Testis (tissue), 3 donors: ENCODE measurements around the gene HS3ST5. TPM values are rescaled to one million over a fixed set of nuclear protein-coding genes. Genes with fewer than 3 reads are reported as not detected.

Experiments used
- DNase-seq: peaks from one replicate; pipeline ENCODE4 v3.0.0-alpha.2; 2019
- H3K27ac ChIP-seq, 2 donors: fragments of 200-600 bp; sonication (generic); one replicate each; pipeline ENCODE4 v1.5.1; 2019
- H3K27me3 ChIP-seq: fragments of 200-600 bp; sonication (generic); one replicate; pipeline ENCODE4 v1.5.1; 2019
- H3K36me3 ChIP-seq: fragments of 200-600 bp; sonication (generic); one replicate; pipeline ENCODE4 v1.5.1; 2017; ENCODE audit warnings: low read depth; ENCODE audit errors: missing control alignments
- H3K4me1 ChIP-seq: fragments of 200-600 bp; sonication (generic); one replicate; pipeline ENCODE4 v1.5.1; 2019
- H3K4me3 ChIP-seq, 2 donors: fragments of 200-600 bp; sonication (generic); one replicate each; pipeline ENCODE4 v1.5.1; 2017 to 2019
- H3K9me3 ChIP-seq: fragments of 200-600 bp; sonication (generic); one replicate; pipeline ENCODE4 v1.5.1; 2017
- CTCF ChIP-seq, 3 experiments: fragments of 450-650 bp in 2 of 3; fragments of 200-600 bp in 1 of 3; sonication (generic) in 1 of 3; IDR thresholded peaks; one replicate each; pipeline ENCODE4 v1.5.1; 2016 to 2019; ENCODE audit warnings: antibody characterized with exemption in 3 of 3, mild to moderate bottlenecking in 2 of 3, moderate library complexity in 1 of 3
- POLR2A ChIP-seq: fragments of 450-650 bp; IDR thresholded peaks from one replicate; pipeline ENCODE4 v1.6.1; 2017; ENCODE audit warnings: antibody characterized with exemption, mild to moderate bottlenecking, moderate library complexity
- WGBS, 2 donors: methylation state at CpG; one replicate each; pipeline ENCODE4 v1.1.5; 2018; 5-methylcytosine and 5-hydroxymethylcytosine counted together
- intact Hi-C: fragments of 100-400 bp; cut with DNase I; formaldehyde crosslinking; loops from one replicate; pipeline ENCODE4 v1.15.1; 2023; ENCODE audit warnings: low total_unique reads
- polyA plus RNA-seq: library from polyadenylated mRNA; stranded (reverse); fragments of 350-450 nt; fragmentation: Illumina TruSeq; extraction: RNeasy Lipid Tissue Mini Kit (QIAGEN cat#74804); gene quantifications from one replicate; pipeline ENCODE4 v1.2.3, GENCODE V29; 2014; ENCODE audit warnings: low read depth, low replicate concordance; ENCODE audit not compliant: insufficient read depth
- total RNA-seq, 2 donors: library from RNA; depleted of rRNA; stranded (reverse); fragments of >200 nt; gene quantifications; one replicate each; pipeline ENCODE4 v1.2.3, GENCODE V29; 2016

The HS3ST5 gene
- total and polyA plus RNA-seq, 3 donors from 2014 or later: 0.12 to 0.20 (median 0.16) TPM

DNA sequence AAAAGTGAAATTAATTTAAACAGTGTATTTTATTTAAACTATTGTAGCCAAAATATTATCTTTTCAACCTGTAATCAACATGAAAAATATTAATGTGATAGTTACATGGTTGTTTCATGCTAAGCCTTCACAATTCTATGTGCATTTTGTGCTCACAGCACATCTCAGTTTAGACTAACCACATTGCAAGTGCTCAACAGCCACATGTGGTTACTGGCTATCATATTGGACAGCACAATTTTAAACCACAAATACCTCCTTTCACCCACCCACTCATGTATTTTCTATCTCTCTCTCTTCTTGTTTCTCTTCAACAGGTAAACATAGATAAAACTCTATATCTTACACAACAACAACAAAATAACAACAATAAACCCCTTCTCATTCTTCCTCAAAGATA lies 12.5 kb upstream of the HS3ST5 start:
- Histone ChIP-seq H3K36me3 (no peaks in the 10 kb centered on the region), H3K4me1 (no peaks in the 10 kb centered on the region), H3K27me3 (no peaks in the 10 kb centered on the region), H3K27ac (no peak overlapping the region), H3K9me3 (no peaks in the 10 kb centered on the region), H3K4me3 (no peak overlapping the region)
- intact Hi-C loops: no loop called here
- TF ChIP-seq POLR2A: no peak
- no peak for TF ChIP-seq CTCF (IDR thresholded peaks at IDR 0.05)
- no peak for DNase-seq

GRCh38 chr6:114354482-114354881 lies 11.7 kb upstream of the HS3ST5 start:
- DNase-seq: no peak
- TF ChIP-seq CTCF (IDR thresholded peaks at IDR 0.05) (no peak), POLR2A (no peak)
- Histone ChIP-seq H3K4me3 (no peak overlapping the region), H3K36me3 (no peaks in the 10 kb centered on the region), H3K4me1 (no peaks in the 10 kb centered on the region), H3K27ac (no peak overlapping the region), H3K9me3 (no peaks in the 10 kb centered on the region), H3K27me3 (no peaks in the 10 kb centered on the region)
- intact Hi-C loops: no loop called here
- 97% methylated on average over 2 of the region's 2 CpGs for WGBS, 2 donors

GRCh38 chr6:114346451-114346850 lies 3.6 kb upstream of the HS3ST5 start:
- DNase-seq: no peak
- no peak overlapping the region for H3K27ac ChIP-seq
- H3K9me3 ChIP-seq: no peaks in the 10 kb centered on the region
- peaks cover 7% of the 10 kb centered on the region for H3K4me1 ChIP-seq
- H3K4me3 ChIP-seq: no peak overlapping the region
- H3K36me3 ChIP-seq: no peaks in the 10 kb centered on the region
- intact Hi-C loops: no loop called here
- no peak for TF ChIP-seq CTCF (IDR thresholded peaks at IDR 0.05)
- WGBS, 2 donors: 80 to 95% methylated on average over 4 of the region's 4 CpGs
- no peaks in the 10 kb centered on the region for H3K27me3 ChIP-seq

- no peak for DNase-seq
- intact Hi-C loops: no loop called here
Measured at GRCh38 chr6:114344971-114345275, 2.1 kb upstream of the HS3ST5 start.

More at GRCh38 chr6:114344971-114345275, 2.1 kb upstream of the HS3ST5 start:
- H3K27me3 ChIP-seq: no peaks in the 10 kb centered on the region
- WGBS, 2 donors: 69 to 75% methylated on average over 1 of the region's 1 CpG
- no peak overlapping the region for H3K4me3 ChIP-seq
- TF ChIP-seq POLR2A (no peak), CTCF (IDR thresholded peaks at IDR 0.05) (no peak)
- H3K9me3 ChIP-seq: no peaks in the 10 kb centered on the region
- H3K4me1 ChIP-seq: peaks cover 7% of the 10 kb centered on the region
- H3K36me3 ChIP-seq: no peaks in the 10 kb centered on the region
- no peak overlapping the region for H3K27ac ChIP-seq
